HepG2 (cell line): ENCODE measurements around the gene CD320. TPM values are rescaled to one million over a fixed set of nuclear protein-coding genes. Genes with fewer than 3 reads are reported as not detected.
A peak's percentile ranks its signal among the peaks of the same experiment; 100 is the strongest.

ENCODE experiments used
- AGO2 ChIP-seq: fragments of 200-400 bp; formaldehyde crosslinking; optimal IDR thresholded peaks from 2 replicates; pipeline ENCODE3; 2017; ENCODE audit warnings: mild to moderate bottlenecking, low read depth, low read length, moderate library complexity
- GZF1 ChIP-seq: sonication (generic); formaldehyde crosslinking; IDR thresholded peaks from 2 replicates; pipeline ENCODE4 v1.5.1; 2020; ENCODE audit warnings: mild to moderate bottlenecking, missing genetic modification reagents
- JUN ChIP-seq: sonication (generic); formaldehyde crosslinking; IDR thresholded peaks from 2 replicates; pipeline ENCODE4 v1.4.0; 2020; ENCODE audit warnings: mild to moderate bottlenecking, missing genetic modification reagents
- KMT2B ChIP-seq: IDR thresholded peaks from 2 replicates; pipeline ENCODE4 v1.6.1; 2016; ENCODE audit warnings: missing genetic modification reagents, missing compliant biosample characterization
- MAFF ChIP-seq: IDR thresholded peaks from 2 replicates; pipeline ENCODE4 v1.6.1; 2011; ENCODE audit warnings: low read depth, low read length, improper control_type of control experiment
- NR1H2 ChIP-seq: sonication (generic); formaldehyde crosslinking; IDR thresholded peaks from 2 replicates; pipeline ENCODE4 v1.8.1; 2022; ENCODE audit warnings: low read depth, missing genetic modification reagents, borderline replicate concordance
- NR2F1 ChIP-seq, 2 experiments: fragments of 450-650 bp in 1 of 2; formaldehyde crosslinking in 1 of 2; IDR thresholded peaks; 2 replicates each; pipeline versions ENCODE4 v1.5.0 to v1.6.1; 2016 to 2020; ENCODE audit warnings: mild to moderate bottlenecking in 1 of 2, missing compliant biosample characterization in 1 of 2, missing genetic modification reagents in 1 of 2, moderate library complexity in 1 of 2
- PHF20 ChIP-seq: sonication (generic); formaldehyde crosslinking; IDR thresholded peaks from 2 replicates; pipeline ENCODE4 v1.5.0; 2020; ENCODE audit warnings: mild to moderate bottlenecking, missing genetic modification reagents
- RELA ChIP-seq: sonication (generic); formaldehyde crosslinking; IDR thresholded peaks from 2 replicates; pipeline ENCODE4 v1.4.0; 2020; ENCODE audit warnings: missing genetic modification reagents
- SIX1 ChIP-seq: sonication (generic); formaldehyde crosslinking; IDR thresholded peaks from 2 replicates; pipeline ENCODE4 v1.4.0; 2020; ENCODE audit warnings: missing genetic modification reagents, borderline replicate concordance
- ZFYVE20 ChIP-seq: sonication (generic); formaldehyde crosslinking; IDR thresholded peaks from 2 replicates; pipeline ENCODE4 v1.8.0; 2023; ENCODE audit warnings: low read depth, mild to moderate bottlenecking, moderate library complexity, missing genetic modification reagents, borderline replicate concordance
- ZNF792 ChIP-seq: IDR thresholded peaks from 2 replicates; pipeline ENCODE4 v1.6.1; 2016
- polyA plus RNA-seq, 8 experiments: library from polyadenylated mRNA; depleted of rRNA in 3 of 8; stranded (reverse) in 7 of 8; unstranded in 1 of 8; fragments of >200 nt; fragmentation: Illumina TruSeq in 4 of 8; extraction: Trizol in 4 of 8; gene quantifications; 2 replicates each; pipeline versions ENCODE4 v1.2.1 to v1.2.3, GENCODE V29; 2011 to 2016; ENCODE audit warnings: low read depth in 4 of 8, missing spikeins in 1 of 8, mixed read lengths in 1 of 8; ENCODE audit not compliant: insufficient read depth in 1 of 8
- total RNA-seq, 5 experiments: library from RNA; depleted of rRNA; stranded (reverse); fragments of >200 nt; fragmentation: Illumina TruSeq; extraction: Trizol; gene quantifications; 2 replicates each; pipeline ENCODE4 v1.2.3, GENCODE V29; 2016; ENCODE audit warnings: low read depth in 1 of 5
- TF ChIP-seq, protein P1 (sequence below): IDR thresholded peaks from 2 replicates; pipeline ENCODE4 v1.6.1; 2012; ENCODE audit warnings: low read length, improper control_type of control experiment
- TF ChIP-seq, protein P2 (sequence below): sonication (generic); formaldehyde crosslinking; IDR thresholded peaks from 2 replicates; pipeline ENCODE4 v1.5.0; 2020; ENCODE audit warnings: missing genetic modification reagents
- TF ChIP-seq, protein P3 (sequence below): sonication (generic); formaldehyde crosslinking; IDR thresholded peaks from 2 replicates; pipeline ENCODE4 v1.4.0; 2020; ENCODE audit warnings: missing genetic modification reagents, low read depth, mild to moderate bottlenecking, borderline replicate concordance
- TF ChIP-seq, protein P4 (sequence below): sonication (generic); formaldehyde crosslinking; IDR thresholded peaks from 2 replicates; pipeline ENCODE4 v1.4.0; 2020; ENCODE audit warnings: mild to moderate bottlenecking, missing genetic modification reagents
- TF ChIP-seq, protein P5 (sequence below): sonication (generic); formaldehyde crosslinking; IDR thresholded peaks from 2 replicates; pipeline ENCODE4 v1.9.0; 2022; ENCODE audit warnings: missing genetic modification reagents, mild to moderate bottlenecking, borderline replicate concordance
- TF ChIP-seq, protein P6 (sequence below), 2 experiments: sonication (generic) in 1 of 2; formaldehyde crosslinking in 1 of 2; IDR thresholded peaks; 2 replicates each; pipeline versions ENCODE4 v1.5.1 to v1.6.1; 2011 to 2020; ENCODE audit warnings: borderline replicate concordance in 1 of 2, low read depth in 1 of 2, low read length in 1 of 2, mild to moderate bottlenecking in 1 of 2, missing genetic modification reagents in 1 of 2, moderate library complexity in 1 of 2

The CD320 gene
- total and polyA plus RNA-seq, 2 of the 13 experiments (the other 11 are each of a cell fraction or from before 2014, with no cell fraction given), result 83.1 to 99.9 TPM

DNA sequence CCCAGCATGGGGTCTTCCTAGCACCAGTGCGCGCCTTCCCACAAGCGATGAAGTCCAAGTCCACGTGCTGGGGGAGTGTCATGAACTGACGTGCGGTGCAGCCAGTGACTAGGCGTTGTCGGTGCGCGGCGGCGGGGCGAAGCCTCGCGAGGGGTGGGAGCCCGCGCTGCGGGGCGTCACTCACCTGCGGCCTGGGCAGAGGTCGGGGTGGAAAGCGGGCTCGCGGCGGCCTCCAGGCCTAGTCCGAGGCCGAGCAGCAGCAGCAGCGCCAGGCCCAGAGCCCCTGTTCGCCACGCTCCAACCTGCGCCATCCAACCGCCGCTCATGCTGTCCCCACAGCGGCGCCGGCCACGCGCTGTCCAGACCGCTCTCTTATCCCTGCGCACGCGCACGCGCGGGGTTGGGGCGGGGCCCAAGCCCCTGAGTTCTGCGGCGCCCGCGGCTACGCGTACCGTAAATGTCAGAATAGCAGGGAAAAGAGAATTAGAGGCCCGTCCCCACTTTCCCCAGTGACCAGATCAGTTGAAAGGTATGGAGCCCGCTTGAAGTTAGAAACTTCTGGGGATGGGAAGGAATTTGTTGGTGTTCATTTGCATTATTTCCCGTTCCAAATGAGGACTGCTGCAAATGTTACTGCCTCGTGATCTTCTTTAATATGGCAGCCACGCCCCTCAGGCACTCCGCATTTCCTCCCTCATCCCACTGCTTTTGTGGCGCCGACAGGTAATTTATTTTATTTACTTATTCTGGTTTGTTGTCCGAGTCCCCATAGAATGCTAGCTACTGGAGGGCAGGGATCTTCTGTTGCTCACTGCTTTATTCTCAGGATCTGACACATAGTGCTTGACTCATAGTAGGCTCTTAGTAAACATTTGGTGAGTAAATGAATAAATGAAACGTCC, at the start of gene CD320 (continued):
- TF ChIP-seq, protein P1, sequence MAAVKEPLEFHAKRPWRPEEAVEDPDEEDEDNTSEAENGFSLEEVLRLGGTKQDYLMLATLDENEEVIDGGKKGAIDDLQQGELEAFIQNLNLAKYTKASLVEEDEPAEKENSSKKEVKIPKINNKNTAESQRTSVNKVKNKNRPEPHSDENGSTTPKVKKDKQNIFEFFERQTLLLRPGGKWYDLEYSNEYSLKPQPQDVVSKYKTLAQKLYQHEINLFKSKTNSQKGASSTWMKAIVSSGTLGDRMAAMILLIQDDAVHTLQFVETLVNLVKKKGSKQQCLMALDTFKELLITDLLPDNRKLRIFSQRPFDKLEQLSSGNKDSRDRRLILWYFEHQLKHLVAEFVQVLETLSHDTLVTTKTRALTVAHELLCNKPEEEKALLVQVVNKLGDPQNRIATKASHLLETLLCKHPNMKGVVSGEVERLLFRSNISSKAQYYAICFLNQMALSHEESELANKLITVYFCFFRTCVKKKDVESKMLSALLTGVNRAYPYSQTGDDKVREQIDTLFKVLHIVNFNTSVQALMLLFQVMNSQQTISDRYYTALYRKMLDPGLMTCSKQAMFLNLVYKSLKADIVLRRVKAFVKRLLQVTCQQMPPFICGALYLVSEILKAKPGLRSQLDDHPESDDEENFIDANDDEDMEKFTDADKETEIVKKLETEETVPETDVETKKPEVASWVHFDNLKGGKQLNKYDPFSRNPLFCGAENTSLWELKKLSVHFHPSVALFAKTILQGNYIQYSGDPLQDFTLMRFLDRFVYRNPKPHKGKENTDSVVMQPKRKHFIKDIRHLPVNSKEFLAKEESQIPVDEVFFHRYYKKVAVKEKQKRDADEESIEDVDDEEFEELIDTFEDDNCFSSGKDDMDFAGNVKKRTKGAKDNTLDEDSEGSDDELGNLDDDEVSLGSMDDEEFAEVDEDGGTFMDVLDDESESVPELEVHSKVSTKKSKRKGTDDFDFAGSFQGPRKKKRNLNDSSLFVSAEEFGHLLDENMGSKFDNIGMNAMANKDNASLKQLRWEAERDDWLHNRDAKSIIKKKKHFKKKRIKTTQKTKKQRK, result no peak
- TF ChIP-seq ZFYVE20 (CRISPR knock-in tag) (peak; percentile 90; the same call in 1 of the 2 replicates), ZNF792 (CRISPR knock-in tag) (peak; percentile 77), JUN (CRISPR knock-in tag) (peak; percentile 47), AGO2 (peak; percentile 99), NR2F1 (CRISPR knock-in tag; IDR thresholded peaks at IDR 0.05) (no peak), RELA (CRISPR knock-in tag) (peak; percentile 79), PHF20 (CRISPR knock-in tag) (peak; percentile 75; the same call in 1 of the 2 replicates), NR1H2 (CRISPR knock-in tag) (no peak; the same call in 1 of the 2 replicates), SIX1 (CRISPR knock-in tag) (no peak), GZF1 (CRISPR knock-in tag) (peak; percentile 100), MAFF (no peak), KMT2B (CRISPR knock-in tag) (peak; percentile 73; the same call in 1 of the 2 replicates)
- TF ChIP-seq, protein P2, sequence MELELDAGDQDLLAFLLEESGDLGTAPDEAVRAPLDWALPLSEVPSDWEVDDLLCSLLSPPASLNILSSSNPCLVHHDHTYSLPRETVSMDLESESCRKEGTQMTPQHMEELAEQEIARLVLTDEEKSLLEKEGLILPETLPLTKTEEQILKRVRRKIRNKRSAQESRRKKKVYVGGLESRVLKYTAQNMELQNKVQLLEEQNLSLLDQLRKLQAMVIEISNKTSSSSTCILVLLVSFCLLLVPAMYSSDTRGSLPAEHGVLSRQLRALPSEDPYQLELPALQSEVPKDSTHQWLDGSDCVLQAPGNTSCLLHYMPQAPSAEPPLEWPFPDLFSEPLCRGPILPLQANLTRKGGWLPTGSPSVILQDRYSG (CRISPR knock-in tag), result peak; percentile 98
- TF ChIP-seq, protein P3, sequence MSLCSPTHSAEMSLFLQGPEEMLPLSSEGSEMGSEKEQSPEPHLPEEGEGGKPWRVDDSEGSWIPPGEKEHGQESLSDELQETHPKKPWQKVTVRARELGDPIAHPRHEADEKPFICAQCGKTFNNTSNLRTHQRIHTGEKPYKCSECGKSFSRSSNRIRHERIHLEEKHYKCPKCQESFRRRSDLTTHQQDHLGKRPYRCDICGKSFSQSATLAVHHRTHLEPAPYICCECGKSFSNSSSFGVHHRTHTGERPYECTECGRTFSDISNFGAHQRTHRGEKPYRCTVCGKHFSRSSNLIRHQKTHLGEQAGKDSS (CRISPR knock-in tag), result peak; percentile 44; the same call in 1 of the 2 replicates
- TF ChIP-seq, protein P4, sequence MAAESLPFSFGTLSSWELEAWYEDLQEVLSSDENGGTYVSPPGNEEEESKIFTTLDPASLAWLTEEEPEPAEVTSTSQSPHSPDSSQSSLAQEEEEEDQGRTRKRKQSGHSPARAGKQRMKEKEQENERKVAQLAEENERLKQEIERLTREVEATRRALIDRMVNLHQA (CRISPR knock-in tag), result no peak
- TF ChIP-seq, protein P5, sequence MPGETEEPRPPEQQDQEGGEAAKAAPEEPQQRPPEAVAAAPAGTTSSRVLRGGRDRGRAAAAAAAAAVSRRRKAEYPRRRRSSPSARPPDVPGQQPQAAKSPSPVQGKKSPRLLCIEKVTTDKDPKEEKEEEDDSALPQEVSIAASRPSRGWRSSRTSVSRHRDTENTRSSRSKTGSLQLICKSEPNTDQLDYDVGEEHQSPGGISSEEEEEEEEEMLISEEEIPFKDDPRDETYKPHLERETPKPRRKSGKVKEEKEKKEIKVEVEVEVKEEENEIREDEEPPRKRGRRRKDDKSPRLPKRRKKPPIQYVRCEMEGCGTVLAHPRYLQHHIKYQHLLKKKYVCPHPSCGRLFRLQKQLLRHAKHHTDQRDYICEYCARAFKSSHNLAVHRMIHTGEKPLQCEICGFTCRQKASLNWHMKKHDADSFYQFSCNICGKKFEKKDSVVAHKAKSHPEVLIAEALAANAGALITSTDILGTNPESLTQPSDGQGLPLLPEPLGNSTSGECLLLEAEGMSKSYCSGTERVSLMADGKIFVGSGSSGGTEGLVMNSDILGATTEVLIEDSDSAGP (CRISPR knock-in tag), result peak; percentile 95
- TF ChIP-seq, protein P6, sequence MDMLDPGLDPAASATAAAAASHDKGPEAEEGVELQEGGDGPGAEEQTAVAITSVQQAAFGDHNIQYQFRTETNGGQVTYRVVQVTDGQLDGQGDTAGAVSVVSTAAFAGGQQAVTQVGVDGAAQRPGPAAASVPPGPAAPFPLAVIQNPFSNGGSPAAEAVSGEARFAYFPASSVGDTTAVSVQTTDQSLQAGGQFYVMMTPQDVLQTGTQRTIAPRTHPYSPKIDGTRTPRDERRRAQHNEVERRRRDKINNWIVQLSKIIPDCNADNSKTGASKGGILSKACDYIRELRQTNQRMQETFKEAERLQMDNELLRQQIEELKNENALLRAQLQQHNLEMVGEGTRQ (IDR thresholded peaks at IDR 0.05; ENCODE audit: low read depth, low read length), result no peak; the same call in 1 of the 2 replicates
- TF ChIP-seq, protein P6 (CRISPR knock-in tag; IDR thresholded peaks at IDR 0.05; ENCODE audit: borderline replicate concordance), result peak; percentile 56
